Left cardiac atrium (tissue), 4 donors: ENCODE data around the gene CDC16. TPM values are rescaled to one million over a fixed set of nuclear protein-coding genes. Genes with fewer than 3 reads are reported as not detected.

Source experiments
- ATAC-seq, 2 donors: fragments of 200-7000 bp; cut with Tn5 transposase; one replicate each; pipeline ENCODE4 v1.9.1; 2020; ENCODE audit warnings: mild to moderate bottlenecking in 2 of 2, moderate library complexity in 2 of 2
- DNase-seq: peaks from one replicate; pipeline ENCODE4 v3.0.0-alpha.2; 2020
- intact Hi-C, 2 donors: fragments of 100-400 bp; cut with DNase I; formaldehyde crosslinking; loops; one replicate each; pipeline versions ENCODE4 v1.14.1 to v1.15.1; 2022 to 2023
- total RNA-seq, 2 donors: library from RNA; stranded (reverse); fragmentation: NEBNext Ultra II Directional; extraction: Animal tissue kit (Norgen Biotek cat#: 25700); gene quantifications; one replicate each; pipeline ENCODE4 v1.2.1, GENCODE V29; 2021
- donor health status: DM: no; HTN: yes; CAD: no.
- donor health status: DM: no; HTN: yes; CAD: no; lungs with severe emphysema.
- donor health status: DM: yes; HTN: yes; CAD: no.
- donor health status: Dilated cardiomyopathy.

Gene CDC16
- total RNA-seq, 2 donors from 2014 or later: 37.9 to 38.9 TPM

DNA sequence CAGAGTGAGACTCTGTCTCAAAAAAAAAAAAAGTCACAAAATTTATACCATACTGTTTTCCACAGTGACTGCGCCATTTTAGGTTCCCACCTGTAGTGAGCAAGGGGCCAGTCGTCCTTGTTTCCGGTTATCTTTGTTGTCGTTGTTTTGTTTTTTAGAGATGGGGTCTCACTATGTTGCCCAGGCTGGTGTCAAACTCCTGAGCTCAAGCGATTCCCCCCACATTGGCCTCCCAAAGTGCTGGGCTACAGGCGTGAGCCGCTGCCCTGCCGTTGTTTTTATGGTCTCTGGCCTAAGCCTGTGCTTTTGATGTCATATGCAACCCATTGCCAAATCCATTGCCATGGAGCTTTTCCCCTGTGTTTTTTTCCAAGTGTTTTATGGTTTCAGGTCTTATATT is 50.0 kb downstream of the CDC16 start:
- intact Hi-C loops: no loop called here
- no peak for ATAC-seq
- DNase-seq: no peak

DNA sequence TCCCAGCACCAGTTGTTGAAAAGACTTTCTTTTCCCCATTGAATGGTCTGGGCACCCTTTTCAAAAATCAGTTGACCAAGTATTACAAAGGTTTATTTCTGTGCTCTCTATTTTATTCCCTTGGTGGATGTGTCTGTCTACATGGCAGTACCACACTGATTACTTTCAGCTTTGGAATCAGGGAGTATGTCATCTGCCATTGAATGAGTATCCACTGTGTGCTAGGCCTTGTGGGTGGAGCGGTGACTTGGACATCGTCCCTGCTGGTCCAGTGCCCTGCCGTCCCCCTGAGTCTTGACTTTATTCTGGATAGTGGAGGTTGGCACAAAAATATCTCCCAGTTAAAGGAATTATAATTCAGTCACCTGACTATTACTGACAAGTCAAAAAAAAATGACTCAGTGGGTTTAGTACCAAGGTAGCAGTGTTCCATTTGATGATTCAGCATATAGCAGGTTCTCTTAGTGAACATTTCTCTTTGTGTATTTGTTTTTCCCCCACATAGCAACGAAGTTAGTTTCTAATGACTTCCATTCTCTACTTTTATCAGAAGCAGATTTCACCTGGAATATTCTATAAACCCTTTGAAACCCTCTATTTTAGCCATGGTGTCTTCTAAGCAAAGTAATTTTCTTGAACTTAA is 50.6 kb downstream of the CDC16 start:
- intact Hi-C loops: no loop called here
- ATAC-seq: no peak
- DNase-seq: no peak

DNA sequence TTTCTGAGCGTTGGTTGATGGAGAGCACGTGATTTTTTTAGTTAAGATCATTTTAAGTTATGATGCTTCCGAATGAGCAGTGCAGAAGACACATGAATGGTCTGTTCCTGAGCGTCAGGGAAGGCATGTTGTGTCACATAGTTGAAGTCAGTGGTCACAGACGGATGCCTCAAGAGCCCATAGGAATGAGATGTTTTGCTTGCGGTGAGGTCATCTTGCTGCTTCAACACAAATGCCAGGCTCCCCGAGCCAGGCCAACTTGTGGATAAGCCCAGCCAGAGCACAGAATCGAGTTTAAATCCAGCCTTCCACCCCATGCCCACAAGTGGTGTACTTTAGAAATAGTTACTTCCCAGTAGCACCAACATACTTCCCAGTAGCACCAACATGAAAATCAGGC is 52.1 kb downstream of the CDC16 start:
- intact Hi-C loops: no loop called here
- no peak for DNase-seq
- ATAC-seq: no peak

DNA sequence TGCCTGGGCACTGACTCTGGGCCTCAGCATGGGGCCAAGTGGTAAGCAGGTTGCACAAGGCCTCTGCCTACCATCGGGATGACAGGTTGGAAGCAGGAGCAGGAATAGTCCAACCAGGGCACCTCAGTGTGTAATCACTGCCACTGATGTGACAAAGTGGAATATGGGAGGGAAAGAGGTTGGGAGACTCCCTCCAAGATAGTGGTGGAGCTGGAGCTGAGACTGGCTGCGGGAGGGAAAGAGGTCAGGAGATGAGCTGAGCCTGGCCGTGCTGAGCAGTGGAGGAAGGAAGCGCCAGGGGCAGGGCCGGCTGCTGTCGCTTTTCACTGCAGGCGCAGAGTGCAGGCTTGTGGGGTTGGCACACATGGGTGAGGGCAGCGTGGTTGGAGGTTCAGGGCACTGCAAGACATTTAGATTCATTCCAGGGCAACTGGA is 53.5 kb downstream of the CDC16 start:
- DNase-seq: no peak
- intact Hi-C loops: no loop called here
- no peak for ATAC-seq

DNA sequence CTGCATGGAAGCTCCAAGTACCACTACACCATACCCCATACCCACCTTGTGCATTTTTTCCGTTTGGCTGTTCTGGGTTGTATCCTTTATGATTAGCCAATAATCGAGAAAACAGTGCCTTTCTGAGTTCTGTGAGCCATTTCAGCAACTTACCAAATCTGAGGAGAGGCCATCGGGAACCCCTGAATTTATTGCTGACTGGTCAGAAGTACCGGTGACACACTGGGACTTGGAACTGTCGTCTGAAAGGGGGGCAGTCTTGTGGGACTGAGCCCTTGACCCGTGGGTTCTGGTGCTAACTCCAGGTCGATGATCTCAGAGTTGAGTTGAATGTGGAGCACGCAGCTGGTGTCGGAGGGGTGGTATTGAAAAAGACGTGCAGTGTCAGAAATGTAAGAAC is 61.8 kb downstream of the CDC16 start:
- no peak for ATAC-seq
- DNase-seq: no peak
- intact Hi-C loops: no loop called here

DNA sequence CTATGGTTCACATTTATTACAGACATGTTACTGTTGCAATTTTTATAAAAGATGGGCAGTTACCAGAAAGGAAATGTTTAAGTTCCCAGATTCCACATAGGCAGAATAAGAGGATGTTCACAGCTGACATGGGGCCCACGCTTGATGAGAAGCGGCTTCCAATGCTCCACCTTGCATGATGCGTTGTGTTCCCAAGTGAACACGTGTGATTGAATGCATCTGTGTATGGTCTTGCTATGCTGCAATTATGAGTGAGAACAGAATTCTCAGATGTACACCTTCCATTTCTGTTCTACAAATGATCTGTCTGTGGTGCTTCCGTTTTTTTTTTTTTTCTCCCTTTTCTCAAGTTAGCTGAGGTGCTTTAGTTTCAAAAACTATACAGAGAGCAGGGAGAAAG is 62.2 kb downstream of the CDC16 start:
- no peak for ATAC-seq
- no peak for DNase-seq
- intact Hi-C loops: no loop called here

DNA sequence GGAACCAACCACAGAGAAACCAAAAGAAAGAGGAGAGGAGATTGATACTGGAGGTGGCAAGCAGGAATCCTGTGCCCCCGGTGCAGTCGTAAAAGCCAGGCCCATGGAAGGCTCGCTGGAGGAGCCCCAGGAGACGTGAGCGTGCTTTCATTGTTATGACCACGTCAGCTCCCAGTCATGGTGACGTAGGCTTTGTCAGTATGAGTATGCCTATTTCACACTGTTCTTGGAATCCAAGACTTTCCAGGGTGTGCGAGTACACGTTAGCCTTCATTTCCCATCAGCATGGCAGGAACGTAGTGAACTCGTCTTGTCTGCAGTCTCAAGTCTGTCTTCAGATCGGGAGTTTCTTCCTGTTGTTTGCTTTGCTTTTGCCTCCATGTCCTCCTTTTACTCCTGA is 64.2 kb downstream of the CDC16 start:
- no peak for ATAC-seq
- intact Hi-C loops: no loop called here
- no peak for DNase-seq

DNA sequence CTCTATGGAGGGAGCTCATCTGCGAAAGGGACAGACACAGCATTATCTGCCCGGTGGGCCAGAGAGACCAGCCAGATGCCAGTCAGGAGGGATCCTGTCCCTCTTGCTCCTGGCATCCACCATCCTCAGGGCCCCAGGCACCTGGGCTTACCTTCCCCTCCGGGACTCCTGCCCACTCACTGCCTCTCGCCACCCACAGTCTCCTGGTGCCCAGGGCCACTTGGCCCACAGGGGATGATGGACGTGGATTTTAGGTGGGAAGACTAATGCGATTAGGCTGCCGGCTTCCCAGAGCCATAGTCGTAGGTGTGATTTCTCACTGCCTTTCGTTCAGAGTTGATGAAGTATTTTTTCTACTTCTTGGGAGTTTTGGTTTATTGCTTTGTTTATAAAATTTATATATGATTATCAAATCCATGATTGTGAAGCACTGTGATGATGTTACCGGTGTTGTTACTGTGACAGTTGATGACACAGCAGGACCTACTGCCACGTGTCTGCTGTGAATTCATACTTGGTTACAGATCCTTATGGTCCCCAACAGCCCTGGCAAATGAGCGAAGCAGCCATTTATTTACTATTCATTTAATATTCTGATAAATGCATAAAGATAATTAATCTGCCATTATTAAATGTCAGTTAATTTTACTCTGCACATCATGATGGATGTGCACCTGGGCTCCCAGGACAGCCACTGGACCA is 65.1 kb downstream of the CDC16 start:
- ATAC-seq: no peak
- intact Hi-C loops: no loop called here
- DNase-seq: no peak

DNA sequence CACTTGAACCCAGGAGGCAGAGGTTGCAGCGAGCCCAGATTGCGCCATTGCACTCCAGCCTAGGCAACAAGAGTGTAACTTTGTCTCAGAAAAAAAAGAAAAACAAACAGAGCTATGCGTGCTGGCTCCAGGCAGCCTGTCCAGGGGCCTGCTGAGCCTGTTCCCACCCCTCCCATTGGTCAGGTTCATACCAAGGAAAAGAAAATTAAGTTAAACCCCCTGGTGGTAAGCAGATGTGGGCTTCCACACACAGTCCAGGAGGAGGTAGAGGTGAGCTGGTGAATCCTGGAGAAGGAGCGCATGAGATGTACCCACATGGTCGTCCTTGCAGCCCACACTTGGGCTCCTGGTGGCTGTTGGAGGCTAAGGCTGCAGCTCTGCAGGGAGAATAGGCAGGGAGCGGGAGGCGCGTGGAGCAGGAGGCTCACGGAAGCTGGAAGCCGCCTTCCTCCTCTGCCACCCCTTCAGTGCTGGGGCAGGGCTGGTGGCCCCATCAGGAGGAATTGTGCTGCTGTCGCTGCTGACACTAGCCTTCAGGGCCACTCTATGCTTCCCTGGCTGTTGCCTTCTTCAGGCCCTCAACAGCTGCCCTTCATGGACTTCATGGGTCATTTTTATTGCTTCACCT is 69.1 kb downstream of the CDC16 start:
- no peak for DNase-seq
- no peak for ATAC-seq
- intact Hi-C loops: no loop called here

DNA sequence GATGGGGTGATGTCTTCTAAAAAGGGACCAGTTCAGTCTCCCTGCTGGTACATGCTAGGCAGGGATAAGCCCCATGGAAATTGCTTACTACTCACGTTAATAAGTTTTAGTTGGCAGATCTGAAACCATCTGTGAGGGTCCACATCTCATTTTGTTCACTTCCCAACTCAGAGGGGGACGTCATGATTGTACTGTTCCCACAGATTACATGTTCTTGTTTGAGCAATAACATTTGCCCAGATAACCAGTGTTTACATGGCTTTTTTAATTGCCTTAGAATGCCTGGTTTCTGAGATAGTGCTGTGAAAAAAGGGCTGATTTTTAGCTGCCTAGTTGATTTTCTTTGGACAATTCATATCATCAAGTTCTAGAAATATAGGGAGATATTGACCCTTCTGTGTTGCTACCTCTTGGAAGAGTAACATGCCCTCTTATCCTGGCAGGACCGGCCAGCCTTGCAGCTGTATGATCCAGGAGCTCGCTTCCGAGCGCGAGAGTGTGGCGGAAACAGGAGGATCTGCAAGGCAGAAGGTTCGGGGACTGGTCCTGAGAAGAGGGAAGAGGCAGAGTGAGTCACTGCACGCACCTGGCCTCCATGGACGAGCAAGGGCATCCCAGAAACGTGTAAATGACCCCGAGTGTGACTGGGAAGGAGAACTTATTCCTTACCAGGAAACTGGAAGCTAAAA is 69.8 kb downstream of the CDC16 start:
- ATAC-seq (no peak), DNase-seq (no peak)
- intact Hi-C loops: no loop called here

DNA sequence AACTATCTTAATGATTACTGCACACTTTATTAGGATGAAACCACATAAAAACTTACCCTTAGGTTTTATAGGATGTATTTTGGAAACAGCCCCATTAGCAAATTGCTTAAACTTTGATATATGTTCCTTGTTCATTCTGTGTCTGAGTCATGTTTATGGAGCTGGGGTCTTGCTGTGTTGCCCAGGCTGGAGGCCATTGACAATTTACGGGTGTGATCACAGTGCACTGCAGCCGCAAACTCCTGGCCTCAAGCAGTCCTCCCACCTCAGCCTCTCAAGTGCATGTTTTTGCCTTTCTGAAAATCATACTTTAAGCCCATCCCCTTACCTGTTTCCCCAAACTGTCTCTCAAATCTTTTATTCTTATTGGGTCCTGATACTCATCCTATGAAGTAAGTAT is 74.4 kb downstream of the CDC16 start:
- intact Hi-C loops: no loop called here
- no peak for ATAC-seq
- DNase-seq: no peak

DNA sequence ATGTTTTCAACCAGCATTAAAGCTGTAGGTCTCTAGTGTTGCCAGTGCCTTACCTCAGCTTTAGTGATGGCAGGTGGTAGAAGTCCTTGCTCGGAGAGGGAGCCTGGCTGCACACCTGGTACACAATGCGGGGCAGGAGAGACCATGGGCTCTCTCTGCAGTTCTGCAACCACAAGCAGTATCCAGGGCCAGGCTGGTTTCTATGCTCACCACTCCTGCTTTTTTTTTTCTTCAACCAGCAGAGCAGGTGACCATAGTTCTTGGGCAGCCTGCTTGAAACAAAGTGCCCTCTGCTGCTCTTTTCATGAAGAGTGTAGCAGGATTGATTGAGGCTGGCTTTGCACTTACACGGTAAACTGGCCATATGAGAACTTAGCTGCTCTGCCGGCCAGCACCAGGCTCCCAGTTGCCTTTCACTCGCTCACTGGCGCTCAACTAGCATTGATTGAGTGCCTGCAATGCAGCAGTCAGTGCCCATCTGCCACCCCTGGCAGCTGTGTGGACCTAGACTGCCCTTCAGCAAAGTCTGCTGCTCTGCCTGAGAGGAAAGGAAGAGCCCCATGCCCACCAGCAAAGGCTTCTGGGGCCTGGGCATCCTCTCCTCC is 75.2 kb downstream of the CDC16 start:
- DNase-seq (no peak), ATAC-seq (no peak)
- intact Hi-C loops: no loop called here

DNA sequence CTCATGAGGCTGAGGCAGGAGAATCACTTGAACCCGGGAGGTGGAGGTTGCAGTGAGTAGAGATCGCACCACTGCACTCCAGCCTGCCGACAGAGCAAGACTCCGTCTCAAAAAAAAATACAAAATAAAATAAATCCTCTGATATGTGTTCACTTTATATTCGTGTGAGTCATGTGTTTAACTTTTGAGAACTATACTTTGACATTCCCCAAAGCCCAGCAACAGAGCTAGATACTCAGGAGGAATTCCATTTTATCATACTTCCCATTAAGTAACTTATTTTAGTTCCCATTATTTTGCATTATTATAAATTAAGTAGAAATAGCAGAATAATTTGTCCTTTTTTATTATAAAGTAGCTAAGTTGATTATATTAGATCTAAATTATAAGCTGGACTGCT is 76.3 kb downstream of the CDC16 start:
- ATAC-seq: no peak
- no peak for DNase-seq
- intact Hi-C loops: no loop called here

DNA sequence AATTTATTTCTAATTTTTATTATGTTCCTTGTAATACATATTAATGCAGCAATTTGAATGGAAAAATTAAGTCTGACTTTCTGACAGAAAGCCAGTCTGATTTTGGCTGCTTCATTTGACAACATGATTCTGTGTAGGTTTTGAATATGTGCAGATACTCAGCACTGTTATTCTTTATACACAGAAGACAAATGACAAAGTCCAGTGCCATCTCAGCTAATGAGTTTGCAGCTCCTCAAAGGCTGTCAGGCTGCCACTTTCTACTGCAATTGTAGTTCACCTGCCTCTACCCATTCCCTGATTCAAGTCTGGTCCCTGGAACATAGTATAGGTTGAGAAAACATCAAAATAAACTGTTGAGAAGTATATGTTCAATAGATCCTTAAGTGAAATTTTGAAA is 76.7 kb downstream of the CDC16 start:
- intact Hi-C loops: no loop called here
- DNase-seq: no peak
- no peak for ATAC-seq

DNA sequence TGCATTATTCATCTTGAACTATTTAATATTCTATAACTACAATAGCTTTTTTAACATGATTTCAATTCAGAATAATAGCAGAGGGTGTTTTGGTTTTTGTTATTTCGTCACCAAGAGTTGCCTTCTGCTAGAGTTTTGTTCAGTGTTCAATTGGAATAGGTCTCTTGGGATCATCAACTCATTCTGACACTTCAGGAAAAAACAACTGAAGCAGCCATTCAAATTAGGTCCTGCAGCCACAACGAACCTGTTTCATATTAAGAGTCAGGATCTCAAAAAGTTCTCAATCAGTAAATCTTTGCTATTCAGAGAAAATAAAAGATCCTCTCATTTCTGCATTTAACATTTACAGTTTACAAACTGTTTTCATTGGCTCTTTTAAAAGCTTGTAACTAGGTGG is 77.2 kb downstream of the CDC16 start:
- intact Hi-C loops: no loop called here
- no peak for ATAC-seq
- no peak for DNase-seq

DNA sequence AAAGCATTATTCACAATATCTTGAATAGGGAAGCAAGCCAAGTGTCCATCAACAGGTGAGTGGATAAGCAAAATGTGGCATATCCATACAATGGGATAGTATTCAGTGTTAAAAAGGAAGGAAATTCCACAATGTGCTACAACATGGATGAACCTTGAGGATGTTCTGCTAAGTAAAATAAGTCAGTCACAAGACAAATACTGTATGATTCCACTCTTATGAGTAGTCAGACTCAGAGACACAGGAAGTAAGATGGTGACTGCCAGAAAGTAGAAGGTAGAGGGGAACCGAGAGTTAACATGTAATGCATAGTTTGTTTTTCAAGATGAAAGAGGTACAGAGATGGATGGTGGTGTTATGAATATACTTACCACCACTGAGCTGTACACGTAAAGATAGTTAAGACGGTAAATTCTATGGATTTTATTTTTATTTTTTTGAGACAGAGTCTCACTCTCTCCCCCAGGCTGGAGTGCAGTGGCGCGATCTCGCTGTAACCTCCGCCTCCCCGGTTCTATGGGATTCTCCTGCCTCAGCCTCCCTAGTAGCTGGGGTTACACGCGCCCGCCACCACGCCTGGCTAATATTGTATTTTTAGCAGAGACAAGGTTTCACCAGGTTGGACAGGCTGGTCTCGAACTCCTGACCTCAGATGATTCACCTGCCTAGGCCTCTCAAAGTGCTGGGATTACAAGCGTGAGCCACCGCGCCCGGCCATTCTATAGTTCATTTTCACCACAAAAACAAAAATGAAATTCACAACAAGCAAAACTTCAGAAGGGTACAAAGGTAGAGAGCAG is 78.6 kb downstream of the CDC16 start:
- ATAC-seq (no peak), DNase-seq (no peak)

DNA sequence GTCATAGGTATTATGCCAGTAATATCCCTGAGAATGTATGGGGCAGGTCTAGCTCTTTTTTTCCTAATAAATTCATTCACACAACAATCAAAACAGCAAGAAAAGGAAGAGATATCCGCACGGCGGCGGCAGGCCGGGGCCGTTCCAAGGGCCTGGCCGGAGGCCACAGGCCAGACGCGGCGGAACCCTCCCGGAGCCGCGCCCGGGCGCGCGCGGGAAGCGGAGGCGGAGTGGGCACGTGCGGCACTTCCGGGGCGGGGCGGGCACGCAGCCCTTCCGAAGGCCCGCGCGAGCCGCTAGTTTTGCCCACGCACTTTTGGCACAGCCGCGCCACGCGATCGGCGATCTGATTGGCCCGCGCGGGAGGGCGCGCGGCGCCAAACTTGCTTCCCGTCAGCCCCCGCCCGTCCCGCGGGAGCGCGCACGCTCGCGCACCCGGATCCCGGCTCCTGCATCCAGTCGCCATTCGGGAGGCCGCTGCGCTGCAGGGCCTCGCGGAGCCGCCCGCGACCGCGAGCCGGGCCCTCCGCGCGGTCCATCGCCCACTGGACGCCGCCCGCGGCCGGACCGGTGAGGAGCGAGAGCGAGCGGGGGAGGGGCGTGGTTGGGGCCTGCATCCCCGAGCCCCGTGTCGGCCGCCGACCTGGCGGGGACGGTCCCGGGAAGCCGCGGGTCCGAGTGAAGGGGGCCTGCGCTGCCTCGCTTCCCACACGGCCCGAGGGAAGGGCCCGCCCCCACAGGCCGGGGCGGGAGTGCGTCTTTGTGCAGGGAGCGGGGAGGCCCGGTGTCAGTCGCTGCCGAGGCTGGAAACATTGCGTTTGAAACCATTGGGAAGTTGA is 79.6 kb downstream of the CDC16 start, which contains the start of gene CHAMP1:
CHAMP1 (plus strand) TSS at position 430 of the 839 bp plus-strand sequence. CDS start 9,340 bp downstream, outside the sequence.
- intact Hi-C loops: no loop called here
- ATAC-seq: peak; percentile 97
- peak; percentile 98 for DNase-seq

More for the DNA sequence above, 78.6 kb downstream of the CDC16 start:
- intact Hi-C loops: no loop called here
